ENCODE data around the gene NDRG3. TPM values are rescaled to one million over a fixed set of nuclear protein-coding genes. Genes with fewer than 3 reads are reported as not detected.

Gene NDRG3
- total and polyA plus RNA-seq, 2 of the 8 experiments (the other 6 are each of a cell fraction or from before 2014, with no cell fraction given), result 25.7 to 32.3 TPM

- ChIA-PET POLR2A (ENCODE audit: partially characterized antibody) (interaction anchor here (0.8 to 1.3 kb wide), 2 partner anchors 18 to 71 kb away, joined by 3 to 4 read pairs; no protein-coding TSS in a partner anchor), CTCF (ENCODE audit: partially characterized antibody) (interaction anchor here (0.6 to 5.5 kb wide), 9 partner anchors 9 to 357 kb away, joined by 3 to 28 read pairs (median 3); no protein-coding TSS in a partner anchor)
- H3K14ac ChIP-seq (ENCODE audit: insufficient read length), result no peak overlapping the region
- H2BK15ac ChIP-seq (ENCODE audit: low read length), result no peak overlapping the region
- no peaks in the 10 kb centered on the region; a peak in 1 of 4 replicates for H3K9me3 ChIP-seq (ENCODE audit: insufficient read depth in 2 of 2, low read depth in 1 of 2, low read length in 1 of 2)
- no peak for FAIRE-seq
- H2BK5ac ChIP-seq (ENCODE audit: low read depth, low read length), result no peak overlapping the region
- 92% methylated on average over 5 of the region's 5 CpGs; no CpG with 5 or more reads in 1 of the 2 experiments for WGBS, 2 experiments (ENCODE audit: extremely low coverage in 1 of 2, insufficient coverage in 1 of 2, insufficient read length in 1 of 2, insufficient replicate concordance in 2 of 2, low coverage in 1 of 2, low lambda C conversion rate in 2 of 2, missing lambda C conversion rate in 1 of 2)
- no peak overlapping the region for H2BK120ac ChIP-seq (replicated peaks; ENCODE audit: low read depth, low read length)
- H3K4me1 ChIP-seq (replicated peaks in 1 of 4; ENCODE audit: control insufficient read depth in 3 of 4, insufficient read depth in 4 of 4, low read length in 3 of 4), result peaks cover 0 to 7% (median 0%) of the 10 kb centered on the region in 4 experiments; a peak in 2 of 7 replicates
- H4K91ac ChIP-seq (replicated peaks; ENCODE audit: insufficient read length, low read length), result no peak overlapping the region
- H3K27me3 ChIP-seq (replicated peaks in 1 of 4; ENCODE audit: control insufficient read depth in 3 of 4, extremely low read depth in 1 of 4, insufficient read depth in 3 of 4, low read length in 3 of 4), result no peaks in the 10 kb centered on the region
- H3K56ac ChIP-seq (replicated peaks; ENCODE audit: insufficient read length, low read depth, low read length), result no peak overlapping the region
- H3K4me3 ChIP-seq (ENCODE audit: extremely low read depth in 1 of 4, insufficient read depth in 2 of 4, low read depth in 3 of 4, low read length in 4 of 4), result no peak overlapping the region
- H2AFZ ChIP-seq (ENCODE audit: low read length), result no peak overlapping the region
- H3K23ac ChIP-seq (ENCODE audit: insufficient read length), result no peak overlapping the region
- DNase-seq (ENCODE audit: low read depth in 1 of 2, low spot score in 2 of 2), result no peak
- H3K79me2 ChIP-seq (ENCODE audit: control insufficient read depth in 1 of 2, insufficient read depth in 2 of 2, low read length in 2 of 2), result peaks cover 0 to 6% of the 10 kb centered on the region in 2 experiments; a peak in 1 of 4 replicates
- H4K5ac ChIP-seq (ENCODE audit: insufficient read length, low read depth, low read length), result no peak overlapping the region
- no peak overlapping the region for H3K27ac ChIP-seq (ENCODE audit: low read depth, low read length)
- H3K18ac ChIP-seq (ENCODE audit: extremely low read depth, low read length), result no peak overlapping the region
- H2BK20ac ChIP-seq (ENCODE audit: low read length), result no peak overlapping the region
- peaks cover 7% of the 10 kb centered on the region; the same call in 1 of the 2 replicates for H3K79me1 ChIP-seq (ENCODE audit: low read depth, low read length)
- H2AK5ac ChIP-seq (ENCODE audit: low read depth, low read length), result no peak overlapping the region
- H3K36me3 ChIP-seq (ENCODE audit: control insufficient read depth in 2 of 4, insufficient read depth in 4 of 4, low read length in 3 of 4), result peaks cover 3 to 36% (median 9%) of the 10 kb centered on the region in 4 experiments; a peak in 5 of 8 replicates
- H4K8ac ChIP-seq (ENCODE audit: extremely low read depth, insufficient read depth, low read length), result no peak overlapping the region
- no peak overlapping the region for H2BK12ac ChIP-seq (ENCODE audit: low read depth, low read length)
- no peaks in the 10 kb centered on the region for H4K20me1 ChIP-seq (replicated peaks in 1 of 2; ENCODE audit: control insufficient read depth in 1 of 2, insufficient read depth in 2 of 2, low read length in 2 of 2)
- H3K4ac ChIP-seq (replicated peaks; ENCODE audit: insufficient read length, low read depth, low read length), result no peak overlapping the region
- no peak overlapping the region for H3K4me2 ChIP-seq (ENCODE audit: insufficient read depth in 1 of 2, low read depth in 2 of 2, low read length in 2 of 2)
- H3K23me2 ChIP-seq (ENCODE audit: low read depth, low read length), result peaks cover 6% of the 10 kb centered on the region; the same call in 1 of the 2 replicates
- H3K9ac ChIP-seq (replicated peaks in 1 of 4; ENCODE audit: extremely low read depth in 1 of 4, low read depth in 3 of 4, low read length in 3 of 4), result no peak overlapping the region
- TF ChIP-seq SIRT6 (IDR thresholded peaks at IDR 0.05; ENCODE audit: low read length), result no peak
- TF ChIP-seq JUND (IDR thresholded peaks at IDR 0.05; ENCODE audit: low read length), result no peak
- no peak for TF ChIP-seq CBX5 (IDR thresholded peaks at IDR 0.05; ENCODE audit: low read depth, low read length)
- TF ChIP-seq, protein P1, sequence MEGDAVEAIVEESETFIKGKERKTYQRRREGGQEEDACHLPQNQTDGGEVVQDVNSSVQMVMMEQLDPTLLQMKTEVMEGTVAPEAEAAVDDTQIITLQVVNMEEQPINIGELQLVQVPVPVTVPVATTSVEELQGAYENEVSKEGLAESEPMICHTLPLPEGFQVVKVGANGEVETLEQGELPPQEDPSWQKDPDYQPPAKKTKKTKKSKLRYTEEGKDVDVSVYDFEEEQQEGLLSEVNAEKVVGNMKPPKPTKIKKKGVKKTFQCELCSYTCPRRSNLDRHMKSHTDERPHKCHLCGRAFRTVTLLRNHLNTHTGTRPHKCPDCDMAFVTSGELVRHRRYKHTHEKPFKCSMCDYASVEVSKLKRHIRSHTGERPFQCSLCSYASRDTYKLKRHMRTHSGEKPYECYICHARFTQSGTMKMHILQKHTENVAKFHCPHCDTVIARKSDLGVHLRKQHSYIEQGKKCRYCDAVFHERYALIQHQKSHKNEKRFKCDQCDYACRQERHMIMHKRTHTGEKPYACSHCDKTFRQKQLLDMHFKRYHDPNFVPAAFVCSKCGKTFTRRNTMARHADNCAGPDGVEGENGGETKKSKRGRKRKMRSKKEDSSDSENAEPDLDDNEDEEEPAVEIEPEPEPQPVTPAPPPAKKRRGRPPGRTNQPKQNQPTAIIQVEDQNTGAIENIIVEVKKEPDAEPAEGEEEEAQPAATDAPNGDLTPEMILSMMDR (IDR thresholded peaks at IDR 0.05; ENCODE audit: control extremely low read depth in 1 of 3, insufficient read depth in 1 of 3, low read depth in 1 of 3, low read length in 3 of 3), result no peak
- TF ChIP-seq BACH1 (IDR thresholded peaks at IDR 0.05; ENCODE audit: low read length), result no peak
- no peak for TF ChIP-seq RXRA (IDR thresholded peaks at IDR 0.05; ENCODE audit: insufficient read depth, low read depth, low read length)
- TF ChIP-seq KDM4A (IDR thresholded peaks at IDR 0.05; ENCODE audit: low read depth, low read length, severe bottlenecking), result no peak
- no peak for TF ChIP-seq YY1 (IDR thresholded peaks at IDR 0.05; ENCODE audit: low read depth, low read length)
- no peak for TF ChIP-seq CEBPB (IDR thresholded peaks at IDR 0.05; ENCODE audit: low read depth, low read length)
Observed at GRCh38 chr20:36768768-36769430, 23.0 kb upstream of the NDRG3 start.

Data from H1 (cell line).